Loucy (cell line): Measurements from ENCODE around the gene C4orf33.
A peak's percentile ranks its signal among the peaks of the same experiment; 100 is the strongest.

Experiments used
- H2AFZ ChIP-seq: fragments of 200-600 bp; sonication (generic); 2 replicates; pipeline ENCODE4 v1.6.0; 2016; ENCODE audit warnings: antibody characterized with exemption, mild to moderate bottlenecking, low read length, moderate library complexity
- H3F3A ChIP-seq: fragments of 200-600 bp; 2 replicates; pipeline ENCODE4 v1.6.0; 2016; ENCODE audit warnings: antibody characterized with exemption, low read depth, mild to moderate bottlenecking
- H3K27me3 ChIP-seq: fragments of 200-600 bp; sonication (generic); 2 replicates; pipeline ENCODE4 v1.6.1; 2014; ENCODE audit warnings: low read length, mild to moderate bottlenecking; ENCODE audit not compliant: insufficient read depth, poor library complexity, severe bottlenecking
- H3K36me3 ChIP-seq: fragments of 200-600 bp; sonication (generic); 2 replicates; pipeline ENCODE4 v1.6.1; 2016; ENCODE audit warnings: low read length; ENCODE audit not compliant: insufficient read depth
- H3K4me1 ChIP-seq: fragments of 200-600 bp; sonication (generic); 2 replicates; pipeline ENCODE4 v1.5.1; 2014; ENCODE audit warnings: low read length, mild to moderate bottlenecking; ENCODE audit not compliant: insufficient read depth, poor library complexity, severe bottlenecking
- H3K4me2 ChIP-seq: fragments of 200-600 bp; sonication (generic); 2 replicates; pipeline ENCODE4 v1.6.0; 2014; ENCODE audit warnings: antibody characterized with exemption, low read length, low read depth, mild to moderate bottlenecking; ENCODE audit not compliant: poor library complexity, severe bottlenecking
- H3K4me3 ChIP-seq: fragments of 200-600 bp; sonication (generic); 2 replicates; pipeline ENCODE4 v1.5.1; 2014; ENCODE audit warnings: low read length, mild to moderate bottlenecking, mixed read lengths; ENCODE audit not compliant: poor library complexity, severe bottlenecking
- H3K79me2 ChIP-seq: fragments of 200-600 bp; sonication (generic); 2 replicates; pipeline ENCODE4 v1.6.1; 2014; ENCODE audit warnings: low read length; ENCODE audit not compliant: insufficient read depth
- H3K9ac ChIP-seq: fragments of 200-600 bp; sonication (generic); 2 replicates; pipeline ENCODE4 v1.6.0; 2014; ENCODE audit warnings: mild to moderate bottlenecking, low read depth, low read length, moderate library complexity; ENCODE audit not compliant: poor library complexity, severe bottlenecking
- H3K9me2 ChIP-seq: fragments of 200-600 bp; sonication (generic); replicated peaks from 2 replicates; pipeline ENCODE4 v1.6.1; 2016; ENCODE audit warnings: low read depth, low read length, mixed read lengths
- H3K9me3 ChIP-seq: fragments of 200-600 bp; sonication (generic); 2 replicates; pipeline ENCODE4 v1.6.1; 2014; ENCODE audit warnings: mild to moderate bottlenecking, antibody characterized with exemption, low read length, low read depth; ENCODE audit not compliant: insufficient read depth
- H4K20me1 ChIP-seq: fragments of 200-600 bp; sonication (generic); 2 replicates; pipeline ENCODE4 v1.6.0; 2014; ENCODE audit warnings: antibody characterized with exemption, low read length, mild to moderate bottlenecking; ENCODE audit not compliant: insufficient read depth, poor library complexity, severe bottlenecking
- CTCF ChIP-seq: fragments of 200-600 bp; sonication (generic); conservative IDR thresholded peaks from 2 replicates; pipeline ENCODE4 v1.5.1; 2014; ENCODE audit warnings: mild to moderate bottlenecking, antibody characterized with exemption, low read length
- EZH2phosphoT487 ChIP-seq: fragments of 200-600 bp; IDR thresholded peaks from 2 replicates; pipeline ENCODE4 v1.6.1; 2018; ENCODE audit warnings: antibody characterized with exemption, mild to moderate bottlenecking, moderate library complexity, borderline replicate concordance

The C4orf33 gene

DNA sequence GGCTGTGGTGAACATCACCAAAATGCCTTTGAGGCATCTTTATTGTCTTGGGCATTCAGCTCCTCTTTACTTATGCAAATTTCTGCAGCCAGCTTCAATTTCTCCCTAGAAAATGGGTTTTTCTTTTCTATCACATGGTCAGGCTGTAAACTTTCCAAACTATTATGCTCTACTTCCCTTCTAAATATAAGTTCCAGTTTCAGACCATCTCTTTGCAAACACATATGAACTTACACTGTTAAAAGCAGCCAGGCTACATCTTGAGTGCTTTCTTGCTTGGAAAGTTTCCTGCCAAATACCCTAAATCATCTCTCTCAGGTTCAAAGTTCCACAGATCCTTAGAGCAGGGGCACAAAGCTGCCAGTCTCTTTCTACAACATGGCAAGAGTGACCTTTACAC lies 15.8 kb upstream of the C4orf33 start:
- H4K20me1 ChIP-seq: no peaks in the 10 kb centered on the region
- no peak overlapping the region for H3K4me2 ChIP-seq
- H3F3A ChIP-seq: no peaks in the 10 kb centered on the region
- H3K79me2 ChIP-seq: peaks cover 62% of the 10 kb centered on the region
- TF ChIP-seq EZH2phosphoT487: no peak
- no peak overlapping the region for H3K4me3 ChIP-seq
- peaks cover 3% of the 10 kb centered on the region for H3K4me1 ChIP-seq
- peaks cover 59% of the 10 kb centered on the region for H3K36me3 ChIP-seq
- H3K9me3 ChIP-seq: peaks cover 17% of the 10 kb centered on the region; the same call in 1 of the 2 replicates
- H3K27me3 ChIP-seq: no peaks in the 10 kb centered on the region
- H3K9me2 ChIP-seq: no peaks in the 10 kb centered on the region
- H2AFZ ChIP-seq: no peak overlapping the region
- H3K9ac ChIP-seq: no peak overlapping the region

DNA sequence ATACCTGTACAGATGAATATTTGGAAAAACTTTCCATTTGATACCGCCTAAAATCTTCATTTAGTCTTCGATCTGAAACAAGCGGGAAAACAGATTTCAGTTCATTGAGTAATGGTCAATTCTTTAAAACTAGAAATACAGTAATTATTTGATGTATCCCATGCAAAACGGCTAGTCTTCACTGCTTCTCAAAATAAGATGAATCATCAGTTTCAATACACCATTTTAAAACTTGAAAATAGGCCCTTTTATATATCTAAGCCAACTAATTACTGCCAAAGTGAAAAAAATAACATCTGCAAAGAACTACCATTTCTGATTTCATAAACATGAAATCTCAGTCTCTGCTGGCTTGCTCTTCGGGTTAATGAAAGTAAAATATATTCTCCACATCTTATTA lies 13.7 kb upstream of the C4orf33 start:
- Histone ChIP-seq H3K4me1 (peaks cover 9% of the 10 kb centered on the region), H3K4me3 (no peak overlapping the region), H3K9ac (no peak overlapping the region), H3K36me3 (peaks cover 52% of the 10 kb centered on the region), H3K4me2 (no peak overlapping the region), H4K20me1 (peaks cover 5% of the 10 kb centered on the region), H3F3A (no peaks in the 10 kb centered on the region), H3K79me2 (peaks cover 69% of the 10 kb centered on the region), H3K9me2 (no peaks in the 10 kb centered on the region), H2AFZ (no peak overlapping the region), H3K27me3 (no peaks in the 10 kb centered on the region), H3K9me3 (peaks cover 24% of the 10 kb centered on the region; the same call in 1 of the 2 replicates)
- TF ChIP-seq EZH2phosphoT487: no peak
- TF ChIP-seq CTCF: no peak

DNA sequence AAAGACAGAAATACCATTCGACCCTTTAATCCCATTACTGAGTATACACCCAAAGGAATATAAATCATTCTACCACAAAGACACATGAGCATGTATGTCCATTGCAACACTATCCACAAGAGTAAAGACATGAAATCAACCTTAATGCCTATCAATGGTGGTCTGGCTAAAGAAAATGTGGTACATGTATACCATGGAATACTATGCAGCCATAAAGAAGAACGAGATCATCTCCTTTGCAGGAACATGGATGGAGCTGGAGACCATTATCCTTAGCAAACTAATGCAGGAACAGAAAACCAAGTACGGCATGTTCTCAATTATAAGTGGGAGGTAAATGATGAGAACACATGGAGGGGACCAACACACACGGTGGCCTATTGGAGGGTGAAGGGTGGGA lies 10.5 kb upstream of the C4orf33 start:
- H3K9ac ChIP-seq: no peak overlapping the region
- TF ChIP-seq CTCF (no peak), EZH2phosphoT487 (no peak)
- H2AFZ ChIP-seq: no peak overlapping the region
- peaks cover 24% of the 10 kb centered on the region for H4K20me1 ChIP-seq
- peaks cover 12% of the 10 kb centered on the region; the same call in 1 of the 2 replicates for H3K9me3 ChIP-seq
- H3K4me1 ChIP-seq: peaks cover 18% of the 10 kb centered on the region
- H3K27me3 ChIP-seq: no peaks in the 10 kb centered on the region
- peaks cover 85% of the 10 kb centered on the region for H3K79me2 ChIP-seq
- no peak overlapping the region for H3K4me2 ChIP-seq
- no peaks in the 10 kb centered on the region for H3K9me2 ChIP-seq
- H3K36me3 ChIP-seq: peaks cover 23% of the 10 kb centered on the region
- H3K4me3 ChIP-seq: no peak overlapping the region
- H3F3A ChIP-seq: no peaks in the 10 kb centered on the region

DNA sequence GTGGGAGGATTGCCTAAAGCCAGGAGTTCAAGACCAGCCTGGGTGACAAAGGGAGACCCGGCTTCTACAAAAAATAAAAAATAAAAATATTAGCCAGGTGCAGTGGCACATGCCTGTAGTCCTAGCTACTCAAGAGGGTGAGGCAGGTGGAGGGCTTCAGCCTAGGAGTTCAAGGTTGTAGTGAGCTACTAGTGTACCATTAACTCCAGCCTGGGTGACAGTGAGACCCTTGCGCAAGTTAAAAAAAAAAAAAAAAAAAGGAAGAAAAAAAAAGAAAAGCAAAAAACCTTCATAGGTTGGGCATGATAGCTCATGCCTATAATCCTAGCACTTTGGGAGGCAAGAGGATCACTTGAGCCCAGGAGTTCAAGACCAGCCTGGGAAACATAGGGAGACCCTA lies 8.4 kb upstream of the C4orf33 start:
- Histone ChIP-seq H3K79me2 (peaks cover 100% of the 10 kb centered on the region), H4K20me1 (peaks cover 42% of the 10 kb centered on the region), H3K4me2 (peak overlapping the region; percentile 91), H3K4me1 (peaks cover 38% of the 10 kb centered on the region), H3K27me3 (no peaks in the 10 kb centered on the region), H3K9me2 (no peaks in the 10 kb centered on the region), H3K9ac (no peak overlapping the region), H3K9me3 (peaks cover 11% of the 10 kb centered on the region; the same call in 1 of the 2 replicates), H3K4me3 (peak overlapping the region; percentile 98), H3K36me3 (peaks cover 4% of the 10 kb centered on the region), H3F3A (no peaks in the 10 kb centered on the region), H2AFZ (no peak overlapping the region)
- TF ChIP-seq CTCF (no peak), EZH2phosphoT487 (no peak)
